ENCODE measurements around the gene LSM14A. TPM values are rescaled to one million over a fixed set of nuclear protein-coding genes. Genes with fewer than 3 reads are reported as not detected.
A peak's percentile ranks its signal among the peaks of the same experiment; 100 is the strongest.

Gene LSM14A
- total and polyA plus RNA-seq, 2 of the 13 experiments (the other 11 are each of a cell fraction or from before 2014, with no cell fraction given) = 77.0 to 83.6 TPM

GRCh38 chr19:34254046-34254697, 81.9 kb downstream of the LSM14A start, which contains the start of gene GARRE1 (continued):
- no peak for TF ChIP-seq SKIL (CRISPR knock-in tag; IDR thresholded peaks at IDR 0.05; ENCODE audit: borderline replicate concordance)
- TF ChIP-seq MBD4 (IDR thresholded peaks at IDR 0.05; ENCODE audit: borderline replicate concordance, low read length) = no peak
- TF ChIP-seq, protein P1, sequence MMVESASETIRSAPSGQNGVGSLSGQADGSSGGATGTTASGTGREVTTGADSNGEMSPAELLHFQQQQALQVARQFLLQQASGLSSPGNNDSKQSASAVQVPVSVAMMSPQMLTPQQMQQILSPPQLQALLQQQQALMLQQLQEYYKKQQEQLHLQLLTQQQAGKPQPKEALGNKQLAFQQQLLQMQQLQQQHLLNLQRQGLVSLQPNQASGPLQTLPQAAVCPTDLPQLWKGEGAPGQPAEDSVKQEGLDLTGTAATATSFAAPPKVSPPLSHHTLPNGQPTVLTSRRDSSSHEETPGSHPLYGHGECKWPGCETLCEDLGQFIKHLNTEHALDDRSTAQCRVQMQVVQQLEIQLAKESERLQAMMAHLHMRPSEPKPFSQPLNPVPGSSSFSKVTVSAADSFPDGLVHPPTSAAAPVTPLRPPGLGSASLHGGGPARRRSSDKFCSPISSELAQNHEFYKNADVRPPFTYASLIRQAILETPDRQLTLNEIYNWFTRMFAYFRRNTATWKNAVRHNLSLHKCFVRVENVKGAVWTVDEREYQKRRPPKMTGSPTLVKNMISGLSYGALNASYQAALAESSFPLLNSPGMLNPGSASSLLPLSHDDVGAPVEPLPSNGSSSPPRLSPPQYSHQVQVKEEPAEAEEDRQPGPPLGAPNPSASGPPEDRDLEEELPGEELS (CRISPR knock-in tag; IDR thresholded peaks at IDR 0.05) = no peak
- TF ChIP-seq EED (CRISPR knock-in tag; IDR thresholded peaks at IDR 0.05) = no peak
- no peak; the same call in 1 of the 2 replicates for TF ChIP-seq SRY (CRISPR knock-in tag; IDR thresholded peaks at IDR 0.05)
- TF ChIP-seq MTA3 (CRISPR knock-in tag; IDR thresholded peaks at IDR 0.05) = no peak
- TF ChIP-seq ZBTB4 (CRISPR knock-in tag; IDR thresholded peaks at IDR 0.05; ENCODE audit: borderline replicate concordance) = no peak
- 0 out of 2 replicates have a peak, but pooled peaks have one; percentile 34 for TF ChIP-seq KLF12 (CRISPR knock-in tag; IDR thresholded peaks at IDR 0.05; ENCODE audit: borderline replicate concordance)
- TF ChIP-seq ZNF768 (CRISPR knock-in tag; IDR thresholded peaks at IDR 0.05) = no peak
- TF ChIP-seq ZNF75D (CRISPR knock-in tag; IDR thresholded peaks at IDR 0.05; ENCODE audit: borderline replicate concordance) = no peak
- no peak for TF ChIP-seq ZFP91 (CRISPR knock-in tag; IDR thresholded peaks at IDR 0.05; ENCODE audit: borderline replicate concordance)
- no peak for TF ChIP-seq NCOA5 (CRISPR knock-in tag; IDR thresholded peaks at IDR 0.05)
- TF ChIP-seq REST (IDR thresholded peaks at IDR 0.05; ENCODE audit: borderline replicate concordance in 1 of 2, low read depth in 1 of 2, low read length in 2 of 2) = no peak
- TF ChIP-seq ZNF121 (CRISPR knock-in tag; IDR thresholded peaks at IDR 0.05) = no peak
- no peak for TF ChIP-seq ZNF550 (CRISPR knock-in tag; IDR thresholded peaks at IDR 0.05; ENCODE audit: borderline replicate concordance)
- TF ChIP-seq ZNF501 (CRISPR knock-in tag; IDR thresholded peaks at IDR 0.05) = no peak
